DMS114 treated with DMSO at 0.1 percent for 48 hours (cell line): ENCODE results near the gene PARD3.
A peak's percentile ranks its signal among the peaks of the same experiment; 100 is the strongest.
"Not testable (repeated sequence)": the region's sequence is repeated elsewhere in the genome, so short reads cannot be mapped to it uniquely, and the experiment has no call there.

ENCODE experiments used
- DNase-seq: peaks from one replicate; lab custom pipeline; 2025; ENCODE audit not compliant: unreplicated experiment; lab: John Stamatoyannopoulos, UW

The PARD3 gene

GRCh38 chr10:34745244-34745643 lies 69.9 kb downstream of the PARD3 start:
- no peak for DNase-seq

GRCh38 chr10:34744590-34744989 lies 70.5 kb downstream of the PARD3 start:
- no peak for DNase-seq

GRCh38 chr10:34743814-34744213 lies 71.3 kb downstream of the PARD3 start:
- no peak for DNase-seq

- DNase-seq, result no peak
Measured at GRCh38 chr10:34742456-34742855, 72.6 kb downstream of the PARD3 start.

GRCh38 chr10:34741087-34741486 lies 74.0 kb downstream of the PARD3 start:
- not testable (repeated sequence) for DNase-seq

GRCh38 chr10:34740321-34740720 lies 74.8 kb downstream of the PARD3 start:
- DNase-seq, result no peak

- no peak for DNase-seq
Measured at GRCh38 chr10:34739915-34740314, 75.2 kb downstream of the PARD3 start.

GRCh38 chr10:34737772-34738169 lies 77.3 kb downstream of the PARD3 start:
- DNase-seq, result no peak

- no peak for DNase-seq
Measured at GRCh38 chr10:34736976-34737771, 77.9 kb downstream of the PARD3 start.

- DNase-seq, result no peak
Measured at GRCh38 chr10:34734918-34735317, 80.2 kb downstream of the PARD3 start.

GRCh38 chr10:34732926-34733325 lies 82.2 kb downstream of the PARD3 start:
- DNase-seq, result no peak

- DNase-seq, result no peak
Measured at GRCh38 chr10:34731885-34732701, 83.0 kb downstream of the PARD3 start.

GRCh38 chr10:34731213-34731612 lies 83.9 kb downstream of the PARD3 start:
- DNase-seq, result no peak

GRCh38 chr10:34730726-34731125 lies 84.4 kb downstream of the PARD3 start:
- no peak for DNase-seq

- no peak for DNase-seq
Measured at GRCh38 chr10:34729619-34730018, 85.5 kb downstream of the PARD3 start.

GRCh38 chr10:34728361-34728760 lies 86.7 kb downstream of the PARD3 start:
- no peak for DNase-seq

- no peak for DNase-seq
Measured at GRCh38 chr10:34727595-34728033, 87.5 kb downstream of the PARD3 start.

- no peak for DNase-seq
Measured at GRCh38 chr10:34726862-34727261, 88.2 kb downstream of the PARD3 start.

- peak; percentile 27 for DNase-seq
Measured at GRCh38 chr10:34723750-34724149, 91.3 kb downstream of the PARD3 start.

- no peak for DNase-seq
Measured at GRCh38 chr10:34722404-34722803, 92.7 kb downstream of the PARD3 start.

GRCh38 chr10:34721208-34721840 lies 93.8 kb downstream of the PARD3 start:
- no peak for DNase-seq

GRCh38 chr10:34719746-34720145 lies 95.3 kb downstream of the PARD3 start:
- no peak for DNase-seq
